Heart left ventricle (tissue), 16 donors: ENCODE results near the gene ADGRG2. TPM values are rescaled to one million over a fixed set of nuclear protein-coding genes. Genes with fewer than 3 reads are reported as not detected.
A peak's percentile ranks its signal among the peaks of the same experiment; 100 is the strongest.

Experiments used
- ATAC-seq, 4 donors: fragments of 200-7000 bp; cut with Tn5 transposase; one replicate each; pipeline ENCODE4 v1.9.1; 2020 to 2022; ENCODE audit warnings: moderate library complexity in 4 of 4, mild to moderate bottlenecking in 3 of 4, moderate number of reproducible peaks in 1 of 4
- DNase-seq, 5 donors: peaks; one replicate each; pipeline ENCODE4 v3.0.0-alpha.2; 2020
- H3K27ac ChIP-seq, 12 donors: fragments of 200-600 bp; sonication (generic) in 4 of 12; one replicate each; pipeline versions ENCODE4 v1.5.0 to v1.8.0; 2016 to 2022; ENCODE audit warnings: mild to moderate bottlenecking in 2 of 12
- H3K27me3 ChIP-seq, 9 donors: fragments of 200-600 bp; sonication (generic) in 2 of 9; one replicate each; pipeline versions ENCODE4 v1.5.1 to v1.8.0; 2016 to 2022; ENCODE audit warnings: mild to moderate bottlenecking in 3 of 9
- H3K36me3 ChIP-seq, 9 donors: fragments of 200-600 bp; sonication (generic) in 2 of 9; one replicate each; pipeline versions ENCODE4 v1.5.0 to v1.8.0; 2018 to 2022; ENCODE audit warnings: mild to moderate bottlenecking in 2 of 9
- H3K4me1 ChIP-seq, 12 donors: fragments of 200-600 bp; sonication (generic) in 4 of 12; one replicate each; pipeline versions ENCODE4 v1.5.0 to v1.8.0; 2016 to 2022; ENCODE audit warnings: mild to moderate bottlenecking in 3 of 12
- H3K4me3 ChIP-seq, 12 donors: fragments of 200-600 bp; sonication (generic) in 4 of 12; one replicate each; pipeline versions ENCODE4 v1.5.0 to v1.8.0; 2017 to 2022; ENCODE audit warnings: mild to moderate bottlenecking in 9 of 12, moderate library complexity in 4 of 12
- H3K9me3 ChIP-seq, 12 donors: fragments of 200-600 bp; sonication (generic) in 4 of 12; one replicate each; pipeline versions ENCODE4 v1.5.0 to v1.8.0; 2016 to 2022; ENCODE audit warnings: mild to moderate bottlenecking in 1 of 12
- CTCF ChIP-seq, 12 donors: fragments of 200-600 bp; sonication (generic) in 4 of 12; IDR thresholded peaks; one replicate each; pipeline versions ENCODE4 v1.5.0 to v1.8.0; 2018 to 2022; ENCODE audit warnings: antibody characterized with exemption in 12 of 12, mild to moderate bottlenecking in 5 of 12
- POLR2A ChIP-seq, 2 donors: fragments of 450-650 bp; IDR thresholded peaks; one replicate each; pipeline ENCODE4 v1.6.1; 2017; ENCODE audit warnings: antibody characterized with exemption in 2 of 2, mild to moderate bottlenecking in 2 of 2, moderate library complexity in 2 of 2
- WGBS, 4 donors: extraction: QIAGEN DNeasy Blood & Tissue Kit in 2 of 4; methylation state at CpG; one replicate each; pipeline versions ENCODE4 v1.1.5 to v1.1.7; 2013 to 2018; 5-methylcytosine and 5-hydroxymethylcytosine counted together
- intact Hi-C, 10 donors: fragments of 100-400 bp; cut with DNase I; formaldehyde crosslinking; loops; one replicate each; pipeline versions ENCODE4 v1.11.1 to v1.14.2; 2022
- polyA plus RNA-seq, 2 donors: library from polyadenylated mRNA; stranded (reverse); fragments of 200-250 nt; gene quantifications; one replicate each; pipeline ENCODE4 v1.2.3, GENCODE V29; 2013
- total RNA-seq, 9 donors: library from RNA; depleted of rRNA in 2 of 9; stranded (reverse); fragments of >200 nt in 2 of 9; fragmentation: NEBNext Ultra II Directional in 3 of 9; extraction: Animal tissue kit (Norgen Biotek cat#: 25700) in 3 of 9; gene quantifications; one replicate each; pipeline versions ENCODE4 v1.1.0 to v1.2.4, GENCODE V29; 2016 to 2023
- donor health status: ischemic (EF 13 %, LVEDD 7.1; RV severe dilation, severe dysfunction).
- donor health status: healthy with polysubstance abuse.
- donor health status: DM: no; HTN: yes; CAD: no.
- donor health status: DM: no; HTN: no; CAD: no.
- donor health status: ischemic (EF 25% LVEDD 6.9; RV normal size, moderate dysfunction).
- donor health status: ischemic (EF 25% LVEDD 5.7; RV mildly dilated, moderate dysfunction).
- donor health status: healthy.
- donor health status: DM: yes; HTN: yes; CAD: no.
- donor health status: ischemic (EF 35%, LVEDD 5.7; RV mildly dilated, moderate dysfunction).
- donor health status: nonischemic (EF 11% LVEDD 7.7; RV severe dilation, severe dysfunction).
- donor health status: DM: yes; HTN: yes; CAD: no.
- donor health status: PGD.
- donor health status: ischemic (EF 29% LVEDD 5.4; RV normal size, mild dysfunction).
- donor health status: nonischemic (EF 23%, LVEDD 6.1; RV moderate dilation, normal function).

Gene ADGRG2
- total and polyA plus RNA-seq, 11 donors: 0.15 to 1.2 (median 0.24) TPM; not detected in 1

DNA sequence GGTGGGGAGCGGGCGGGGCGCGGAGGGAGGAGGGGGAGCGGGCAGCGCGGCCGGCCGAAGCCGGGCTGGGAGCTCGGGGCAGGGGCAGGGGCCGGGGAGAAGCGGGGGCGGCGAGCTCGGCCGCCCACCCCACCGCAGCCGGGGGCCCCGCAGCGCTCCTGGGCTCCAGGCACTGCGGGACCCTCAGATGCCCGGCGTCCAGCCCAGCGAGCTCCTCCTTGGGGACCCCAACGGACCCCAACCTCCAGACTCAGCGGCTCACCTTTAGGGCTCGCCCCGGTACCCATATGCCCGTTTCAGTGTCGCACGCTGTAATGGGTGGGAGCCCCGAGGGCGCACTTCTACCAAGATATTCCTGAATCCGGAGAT, 357 bp upstream of the ADGRG2 start:
- Histone ChIP-seq H3K36me3 (no peaks in the 10 kb centered on the region), H3K4me3 (peak overlapping the region in 7 of 12 donors; percentile 25 to 57 (median 36)), H3K27me3 (peaks cover 0 to 67% (median 0%) of the 10 kb centered on the region in 9 donors), H3K27ac (no peak overlapping the region), H3K4me1 (peaks cover 0 to 10% (median 0%) of the 10 kb centered on the region in 12 donors), H3K9me3 (no peaks in the 10 kb centered on the region)
- no peak for ATAC-seq
- intact Hi-C loops: no loop called here
- WGBS, 4 donors: 2 to 31% (median 6%) methylated on average over 11 to 26 of the region's 35 CpGs
- no peak for TF ChIP-seq POLR2A (IDR thresholded peaks at IDR 0.05)
- TF ChIP-seq CTCF (IDR thresholded peaks at IDR 0.05): no peak
- no peak for DNase-seq

DNA sequence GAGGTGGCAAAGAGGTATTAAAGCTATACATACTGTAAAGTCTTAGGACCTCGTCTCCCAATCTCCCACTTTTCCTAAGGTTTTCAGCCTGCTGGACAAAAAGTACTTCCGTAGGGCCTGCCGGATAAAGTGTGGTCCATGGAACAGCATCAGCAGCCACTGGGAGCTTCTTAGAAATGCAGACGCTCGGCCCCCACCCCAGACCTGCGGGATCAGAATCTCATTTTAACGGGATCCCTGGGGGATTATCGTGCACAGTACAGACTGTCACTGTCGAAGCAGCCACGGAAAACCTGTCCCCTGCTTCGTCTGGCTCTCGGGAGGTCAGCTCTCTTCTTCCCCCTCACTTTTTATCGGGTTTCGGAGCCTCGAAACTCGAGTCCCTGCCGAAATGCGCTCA, 802 bp downstream of the ADGRG2 start:
- no peak for TF ChIP-seq CTCF (IDR thresholded peaks at IDR 0.05)
- TF ChIP-seq POLR2A (IDR thresholded peaks at IDR 0.05): no peak
- DNase-seq (no peak), ATAC-seq (no peak)
- Histone ChIP-seq H3K27ac (no peak overlapping the region), H3K4me3 (peak overlapping the region in 11 of 12 donors; percentile 30 to 57 (median 50)), H3K36me3 (no peaks in the 10 kb centered on the region), H3K9me3 (no peaks in the 10 kb centered on the region), H3K27me3 (peaks cover 0 to 67% (median 0%) of the 10 kb centered on the region in 9 donors), H3K4me1 (peaks cover 0 to 10% (median 0%) of the 10 kb centered on the region in 12 donors)
- intact Hi-C loops: no loop called here
- WGBS, 4 donors: 6 to 33% (median 20%) methylated on average over 15 to 18 of the region's 18 CpGs

DNA sequence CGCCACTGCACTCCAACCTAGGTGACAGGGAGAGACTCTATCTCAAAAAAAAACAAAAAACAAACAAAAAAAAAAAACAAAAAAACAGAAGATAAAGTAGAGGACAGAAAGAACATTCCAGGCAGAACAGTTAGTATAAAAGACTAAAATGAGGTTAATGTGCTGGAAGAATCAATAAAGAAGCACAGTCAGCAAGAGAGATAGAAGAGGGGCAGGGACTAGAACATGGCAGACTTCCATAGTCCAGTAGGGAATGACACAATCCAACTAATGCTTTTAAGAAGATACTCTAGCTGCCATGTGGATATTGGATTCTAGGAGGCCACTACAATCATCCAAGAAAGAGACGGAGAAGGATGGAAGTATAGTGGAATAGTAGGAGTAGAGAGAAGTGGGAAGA, 11.6 kb downstream of the ADGRG2 start:
- peaks cover 0 to 14% (median 0%) of the 10 kb centered on the region in 9 donors for H3K27me3 ChIP-seq
- H3K9me3 ChIP-seq: no peaks in the 10 kb centered on the region
- intact Hi-C loops: no loop called here

GRCh38 chrX:19107035-19107434, 15.2 kb downstream of the ADGRG2 start:
- no peak overlapping the region for H3K27ac ChIP-seq
- DNase-seq: no peak
- no peaks in the 10 kb centered on the region for H3K9me3 ChIP-seq
- intact Hi-C loops: no loop called here
- no peaks in the 10 kb centered on the region for H3K4me1 ChIP-seq
- ATAC-seq: no peak
- 23 to 42% (median 33%) methylated on average over 6 of the region's 6 CpGs for WGBS, 4 donors
- TF ChIP-seq POLR2A (IDR thresholded peaks at IDR 0.05) (no peak), CTCF (IDR thresholded peaks at IDR 0.05) (no peak)
- H3K4me3 ChIP-seq: no peak overlapping the region
- H3K27me3 ChIP-seq: peaks cover 0 to 17% (median 0%) of the 10 kb centered on the region in 9 donors
- no peaks in the 10 kb centered on the region for H3K36me3 ChIP-seq

More for the DNA sequence above, 11.6 kb downstream of the ADGRG2 start:
- no peak for ATAC-seq
- no peak for DNase-seq
- Histone ChIP-seq H3K4me1 (no peaks in the 10 kb centered on the region), H3K36me3 (no peaks in the 10 kb centered on the region), H3K27ac (no peak overlapping the region), H3K4me3 (no peak overlapping the region)
- 81 to 96% (median 90%) methylated on average over 2 of the region's 2 CpGs for WGBS, 4 donors
- no peak for TF ChIP-seq CTCF (IDR thresholded peaks at IDR 0.05)
- no peak for TF ChIP-seq POLR2A (IDR thresholded peaks at IDR 0.05)
